Measurements from ENCODE around the gene PCSK9.

DNA sequence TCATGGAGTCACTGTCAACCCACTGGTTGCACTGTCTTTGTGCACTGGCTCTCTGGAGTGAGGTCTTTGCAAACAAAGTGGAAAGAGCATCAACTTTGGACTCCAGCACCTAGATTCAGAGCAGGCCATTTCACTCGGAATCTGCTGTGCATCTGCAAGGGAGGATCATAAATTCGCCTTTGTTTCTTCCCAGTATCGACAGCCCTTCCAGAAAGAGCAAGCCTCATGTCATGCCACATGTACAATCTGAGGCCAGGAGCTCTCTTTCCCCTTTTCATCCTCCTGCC is 853 bp upstream of the PCSK9 start:
- TF ChIP-seq RAD21 (IDR thresholded peaks at IDR 0.05; ENCODE audit: low read depth) (no peak), FOXM1 (IDR thresholded peaks at IDR 0.05; ENCODE audit: borderline replicate concordance, low read depth) (no peak), EP300 (IDR thresholded peaks at IDR 0.05; ENCODE audit: borderline replicate concordance) (no peak), TAF1 (IDR thresholded peaks at IDR 0.05; ENCODE audit: low read depth) (no peak), CEBPB (IDR thresholded peaks at IDR 0.05) (no peak), ZBTB7A (IDR thresholded peaks at IDR 0.05; ENCODE audit: low read depth) (no peak), CREB1 (IDR thresholded peaks at IDR 0.05; ENCODE audit: low read depth) (no peak), TEAD4 (IDR thresholded peaks at IDR 0.05) (no peak), TCF12 (IDR thresholded peaks at IDR 0.05; ENCODE audit: low read depth) (no peak), NFIC (IDR thresholded peaks at IDR 0.05) (no peak), YY1 (IDR thresholded peaks at IDR 0.05; ENCODE audit: low read depth) (no peak)
- TF ChIP-seq, protein P1, sequence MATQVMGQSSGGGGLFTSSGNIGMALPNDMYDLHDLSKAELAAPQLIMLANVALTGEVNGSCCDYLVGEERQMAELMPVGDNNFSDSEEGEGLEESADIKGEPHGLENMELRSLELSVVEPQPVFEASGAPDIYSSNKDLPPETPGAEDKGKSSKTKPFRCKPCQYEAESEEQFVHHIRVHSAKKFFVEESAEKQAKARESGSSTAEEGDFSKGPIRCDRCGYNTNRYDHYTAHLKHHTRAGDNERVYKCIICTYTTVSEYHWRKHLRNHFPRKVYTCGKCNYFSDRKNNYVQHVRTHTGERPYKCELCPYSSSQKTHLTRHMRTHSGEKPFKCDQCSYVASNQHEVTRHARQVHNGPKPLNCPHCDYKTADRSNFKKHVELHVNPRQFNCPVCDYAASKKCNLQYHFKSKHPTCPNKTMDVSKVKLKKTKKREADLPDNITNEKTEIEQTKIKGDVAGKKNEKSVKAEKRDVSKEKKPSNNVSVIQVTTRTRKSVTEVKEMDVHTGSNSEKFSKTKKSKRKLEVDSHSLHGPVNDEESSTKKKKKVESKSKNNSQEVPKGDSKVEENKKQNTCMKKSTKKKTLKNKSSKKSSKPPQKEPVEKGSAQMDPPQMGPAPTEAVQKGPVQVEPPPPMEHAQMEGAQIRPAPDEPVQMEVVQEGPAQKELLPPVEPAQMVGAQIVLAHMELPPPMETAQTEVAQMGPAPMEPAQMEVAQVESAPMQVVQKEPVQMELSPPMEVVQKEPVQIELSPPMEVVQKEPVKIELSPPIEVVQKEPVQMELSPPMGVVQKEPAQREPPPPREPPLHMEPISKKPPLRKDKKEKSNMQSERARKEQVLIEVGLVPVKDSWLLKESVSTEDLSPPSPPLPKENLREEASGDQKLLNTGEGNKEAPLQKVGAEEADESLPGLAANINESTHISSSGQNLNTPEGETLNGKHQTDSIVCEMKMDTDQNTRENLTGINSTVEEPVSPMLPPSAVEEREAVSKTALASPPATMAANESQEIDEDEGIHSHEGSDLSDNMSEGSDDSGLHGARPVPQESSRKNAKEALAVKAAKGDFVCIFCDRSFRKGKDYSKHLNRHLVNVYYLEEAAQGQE (IDR thresholded peaks at IDR 0.05; ENCODE audit: low read depth) = no peak
- TF ChIP-seq, protein P2, sequence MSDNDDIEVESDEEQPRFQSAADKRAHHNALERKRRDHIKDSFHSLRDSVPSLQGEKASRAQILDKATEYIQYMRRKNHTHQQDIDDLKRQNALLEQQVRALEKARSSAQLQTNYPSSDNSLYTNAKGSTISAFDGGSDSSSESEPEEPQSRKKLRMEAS (IDR thresholded peaks at IDR 0.05) = no peak
- TF ChIP-seq, protein P3, sequence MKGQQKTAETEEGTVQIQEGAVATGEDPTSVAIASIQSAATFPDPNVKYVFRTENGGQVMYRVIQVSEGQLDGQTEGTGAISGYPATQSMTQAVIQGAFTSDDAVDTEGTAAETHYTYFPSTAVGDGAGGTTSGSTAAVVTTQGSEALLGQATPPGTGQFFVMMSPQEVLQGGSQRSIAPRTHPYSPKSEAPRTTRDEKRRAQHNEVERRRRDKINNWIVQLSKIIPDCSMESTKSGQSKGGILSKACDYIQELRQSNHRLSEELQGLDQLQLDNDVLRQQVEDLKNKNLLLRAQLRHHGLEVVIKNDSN (IDR thresholded peaks at IDR 0.05) = no peak
